Epithelial cell of proximal tubule (primary cell): Measurements from ENCODE around the gene PCLO. TPM values are rescaled to one million over a fixed set of nuclear protein-coding genes. Genes with fewer than 3 reads are reported as not detected.

Experiments used
- DNase-seq: peaks from one replicate; pipeline ENCODE4 v3.0.0-alpha.2; 2011; ENCODE audit warnings: low read depth
- H3K4me3 ChIP-seq: 2 replicates; pipeline ENCODE4 v1.5.1; 2011; ENCODE audit warnings: low read depth, mild to moderate bottlenecking, low read length
- total RNA-seq: library from RNA; depleted of rRNA; stranded (reverse); fragments of >200 nt; gene quantifications from 2 replicates; pipeline ENCODE4 v1.2.3, GENCODE V29; 2015
- TF ChIP-seq, protein P1 (sequence below): conservative IDR thresholded peaks from 2 replicates; pipeline ENCODE4 v1.5.1; 2012; ENCODE audit warnings: low read depth, mild to moderate bottlenecking, low read length

Gene PCLO
- total RNA-seq, 1 donor from 2014 or later = 0.58 TPM

DNA sequence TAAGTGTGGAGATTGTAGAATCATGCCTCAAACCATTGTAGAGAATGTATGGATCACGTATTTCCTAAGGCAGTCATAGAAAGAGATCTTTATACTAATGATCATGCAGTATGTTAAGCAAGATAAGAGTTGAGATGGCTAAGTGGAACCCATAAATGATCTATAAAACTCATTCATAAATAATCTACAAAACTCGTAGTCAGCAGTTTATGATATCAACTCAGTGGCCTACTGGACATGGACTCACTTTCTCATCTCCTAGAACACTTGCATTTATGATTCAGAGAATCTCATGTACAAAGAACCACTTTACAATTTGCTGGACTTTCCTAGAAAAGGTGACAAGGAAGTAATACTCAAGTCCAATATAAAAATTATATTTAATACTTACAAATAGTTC, 339.6 kb downstream of the PCLO start:
- TF ChIP-seq, protein P1, sequence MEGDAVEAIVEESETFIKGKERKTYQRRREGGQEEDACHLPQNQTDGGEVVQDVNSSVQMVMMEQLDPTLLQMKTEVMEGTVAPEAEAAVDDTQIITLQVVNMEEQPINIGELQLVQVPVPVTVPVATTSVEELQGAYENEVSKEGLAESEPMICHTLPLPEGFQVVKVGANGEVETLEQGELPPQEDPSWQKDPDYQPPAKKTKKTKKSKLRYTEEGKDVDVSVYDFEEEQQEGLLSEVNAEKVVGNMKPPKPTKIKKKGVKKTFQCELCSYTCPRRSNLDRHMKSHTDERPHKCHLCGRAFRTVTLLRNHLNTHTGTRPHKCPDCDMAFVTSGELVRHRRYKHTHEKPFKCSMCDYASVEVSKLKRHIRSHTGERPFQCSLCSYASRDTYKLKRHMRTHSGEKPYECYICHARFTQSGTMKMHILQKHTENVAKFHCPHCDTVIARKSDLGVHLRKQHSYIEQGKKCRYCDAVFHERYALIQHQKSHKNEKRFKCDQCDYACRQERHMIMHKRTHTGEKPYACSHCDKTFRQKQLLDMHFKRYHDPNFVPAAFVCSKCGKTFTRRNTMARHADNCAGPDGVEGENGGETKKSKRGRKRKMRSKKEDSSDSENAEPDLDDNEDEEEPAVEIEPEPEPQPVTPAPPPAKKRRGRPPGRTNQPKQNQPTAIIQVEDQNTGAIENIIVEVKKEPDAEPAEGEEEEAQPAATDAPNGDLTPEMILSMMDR = no peak
- H3K4me3 ChIP-seq = no peak overlapping the region
- DNase-seq = no peak

DNA sequence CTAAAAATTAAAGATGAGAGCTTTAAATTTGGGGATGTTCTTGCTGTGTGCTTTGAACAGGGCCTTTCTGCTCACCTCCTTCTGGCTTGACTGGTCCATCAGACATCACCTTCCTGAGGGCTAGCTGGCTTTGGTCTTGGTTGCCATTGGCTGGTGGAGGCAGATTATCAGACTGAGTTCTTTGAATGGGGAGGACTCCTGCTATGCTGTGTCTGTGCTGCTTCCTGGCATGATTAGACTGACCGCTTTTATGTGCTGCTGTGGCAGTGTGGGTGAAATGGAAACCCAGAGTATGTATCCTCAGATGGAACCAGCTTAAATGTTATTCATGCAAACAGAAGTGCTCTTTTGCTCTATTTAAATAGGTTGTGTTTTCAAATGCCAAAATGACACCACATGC, 341.6 kb downstream of the PCLO start:
- TF ChIP-seq, protein P1 = no peak
- no peak overlapping the region for H3K4me3 ChIP-seq
- DNase-seq = no peak

DNA sequence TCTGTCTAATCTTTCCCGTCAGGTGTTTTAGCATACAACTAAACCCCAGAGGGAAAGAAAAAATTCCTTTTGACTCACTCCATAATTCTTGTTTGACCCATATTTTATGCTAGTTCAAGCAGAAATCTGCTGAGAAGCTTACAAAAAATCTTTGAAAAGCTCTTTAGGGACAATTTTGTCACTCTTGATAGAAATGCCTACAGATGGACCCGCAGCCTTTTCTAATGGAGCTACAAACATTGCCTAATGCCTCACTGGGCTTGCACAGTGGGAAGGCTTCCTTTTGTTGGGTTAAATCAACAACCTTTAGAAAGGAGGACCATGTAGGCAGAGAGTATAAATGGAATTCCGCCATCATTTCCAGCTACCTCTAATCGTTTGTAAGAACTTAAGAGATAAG, 344.5 kb downstream of the PCLO start:
- no peak for DNase-seq
- TF ChIP-seq, protein P1 = no peak
- no peak overlapping the region for H3K4me3 ChIP-seq

DNA sequence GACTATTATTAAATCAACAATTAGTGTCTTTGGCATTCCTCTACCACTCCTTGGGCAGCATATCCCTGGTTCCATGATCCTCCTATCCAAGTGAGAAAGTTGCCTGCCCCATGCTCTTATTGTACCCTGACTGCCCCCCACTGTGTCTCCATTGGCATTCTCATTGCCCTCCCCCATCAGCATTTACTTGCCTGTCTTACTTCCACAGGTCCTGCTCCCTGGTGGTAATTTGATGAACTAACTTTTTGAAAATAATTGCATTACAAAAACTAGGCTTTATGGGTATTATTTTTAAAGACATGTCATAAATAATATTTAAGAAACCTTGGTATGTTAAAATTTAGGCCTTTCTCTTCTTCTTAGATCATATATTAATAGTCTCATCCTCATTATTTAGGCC, 346.4 kb downstream of the PCLO start:
- DNase-seq = no peak
- TF ChIP-seq, protein P1 = peak; percentile 23
- no peak overlapping the region for H3K4me3 ChIP-seq

DNA sequence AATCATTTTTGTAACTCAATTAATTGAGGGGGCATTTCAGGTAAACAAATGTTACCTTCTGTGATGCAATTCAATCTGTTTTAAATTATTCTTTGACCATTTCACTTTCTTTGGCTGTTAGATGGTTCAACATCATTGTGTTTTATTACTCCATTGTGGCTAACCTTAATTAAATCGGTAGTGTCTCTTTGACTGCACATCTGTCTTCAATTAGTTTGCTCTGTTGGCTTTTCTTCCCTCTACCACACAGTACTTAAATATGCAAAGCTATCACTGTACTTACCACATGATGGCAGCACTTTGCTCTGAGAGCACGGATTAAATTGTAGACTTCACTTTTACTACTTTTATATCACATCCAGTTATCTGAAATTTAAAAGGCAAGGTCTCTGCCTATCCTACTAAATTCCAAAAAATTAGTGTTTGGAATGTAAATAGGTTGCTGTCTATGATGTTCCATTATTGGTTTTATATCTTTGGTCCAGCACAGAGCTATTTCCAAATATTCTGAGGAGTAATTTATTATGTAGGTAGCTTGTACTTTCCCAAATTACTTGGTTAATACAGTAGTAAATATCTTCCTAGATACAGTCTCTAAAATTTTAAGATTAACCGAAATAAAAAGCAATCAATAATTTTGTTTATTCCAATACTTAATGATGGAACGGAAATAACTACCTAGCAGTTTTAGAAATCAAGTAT, 352.0 kb downstream of the PCLO start:
- no peak overlapping the region for H3K4me3 ChIP-seq
- DNase-seq = peak; percentile 13
- TF ChIP-seq, protein P1 = peak; percentile 87

DNA sequence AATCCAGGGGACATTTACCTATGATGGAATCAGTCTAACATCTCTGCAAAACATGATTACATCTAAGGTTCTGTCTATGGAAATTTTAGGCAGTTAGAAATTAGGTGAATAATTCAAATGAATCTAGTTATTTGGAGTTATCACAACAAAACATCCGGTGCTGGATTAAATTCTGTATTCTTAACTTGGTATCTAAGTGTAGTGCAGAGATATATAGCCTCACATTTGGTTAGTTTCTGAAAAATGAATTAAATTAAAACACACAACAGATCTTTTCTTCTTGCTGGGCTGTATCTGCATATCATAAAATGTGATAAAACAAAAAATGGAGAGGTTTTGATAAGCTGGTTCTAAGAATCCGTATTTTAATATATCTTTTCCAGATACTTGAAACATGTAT, 354.1 kb downstream of the PCLO start:
- TF ChIP-seq, protein P1 = no peak
- H3K4me3 ChIP-seq = no peak overlapping the region
- DNase-seq = no peak

DNA sequence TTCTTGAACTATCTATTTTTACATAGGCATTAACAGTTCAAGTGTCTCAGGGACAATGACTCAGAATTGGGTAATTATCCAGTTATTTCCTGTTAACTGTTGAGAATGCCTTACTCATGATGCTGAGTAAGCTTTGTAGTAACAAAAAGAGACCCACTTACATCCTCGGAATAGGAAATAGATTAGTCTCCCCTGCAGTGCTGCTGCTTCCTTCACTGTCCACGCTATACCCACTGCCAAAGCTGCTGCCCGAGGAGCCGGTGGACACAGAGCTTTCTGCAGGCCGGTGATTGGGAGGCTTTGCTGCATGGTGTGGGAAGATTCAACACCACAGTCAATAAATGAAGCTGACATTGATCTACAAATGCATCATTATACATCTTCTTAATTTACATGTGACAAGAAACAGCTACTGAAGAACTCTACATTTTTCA, 357.1 kb downstream of the PCLO start:
- peak overlapping the region; percentile 45 for H3K4me3 ChIP-seq
- TF ChIP-seq, protein P1 = no peak
- peak; percentile 76 for DNase-seq
